ENCODE data around the gene PACS2.

DNA sequence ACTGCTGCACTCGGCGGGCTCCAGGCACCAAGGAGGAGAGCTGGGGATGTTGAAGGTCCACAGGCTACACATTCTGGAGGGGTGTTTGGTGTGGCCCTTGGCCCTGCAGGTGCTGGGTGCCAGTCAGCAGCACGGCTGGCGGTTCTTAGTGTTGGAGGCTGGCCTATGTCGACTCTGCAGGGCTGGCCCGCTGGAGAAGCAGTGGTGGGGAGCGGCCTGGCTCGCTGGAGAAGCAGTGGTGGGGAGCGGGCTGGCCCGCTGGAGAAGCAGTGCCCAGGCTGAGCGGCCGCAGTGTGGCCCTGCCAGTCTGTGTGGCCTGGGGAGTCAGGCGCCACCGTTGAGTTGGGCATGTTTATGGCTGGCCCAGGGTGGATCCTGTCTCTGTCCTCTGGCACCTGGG, 132.4 kb downstream of the PACS2 start:
- TF ChIP-seq, protein P1, sequence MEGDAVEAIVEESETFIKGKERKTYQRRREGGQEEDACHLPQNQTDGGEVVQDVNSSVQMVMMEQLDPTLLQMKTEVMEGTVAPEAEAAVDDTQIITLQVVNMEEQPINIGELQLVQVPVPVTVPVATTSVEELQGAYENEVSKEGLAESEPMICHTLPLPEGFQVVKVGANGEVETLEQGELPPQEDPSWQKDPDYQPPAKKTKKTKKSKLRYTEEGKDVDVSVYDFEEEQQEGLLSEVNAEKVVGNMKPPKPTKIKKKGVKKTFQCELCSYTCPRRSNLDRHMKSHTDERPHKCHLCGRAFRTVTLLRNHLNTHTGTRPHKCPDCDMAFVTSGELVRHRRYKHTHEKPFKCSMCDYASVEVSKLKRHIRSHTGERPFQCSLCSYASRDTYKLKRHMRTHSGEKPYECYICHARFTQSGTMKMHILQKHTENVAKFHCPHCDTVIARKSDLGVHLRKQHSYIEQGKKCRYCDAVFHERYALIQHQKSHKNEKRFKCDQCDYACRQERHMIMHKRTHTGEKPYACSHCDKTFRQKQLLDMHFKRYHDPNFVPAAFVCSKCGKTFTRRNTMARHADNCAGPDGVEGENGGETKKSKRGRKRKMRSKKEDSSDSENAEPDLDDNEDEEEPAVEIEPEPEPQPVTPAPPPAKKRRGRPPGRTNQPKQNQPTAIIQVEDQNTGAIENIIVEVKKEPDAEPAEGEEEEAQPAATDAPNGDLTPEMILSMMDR (conservative IDR thresholded peaks at IDR 0.05) = no peak
- no peak for TF ChIP-seq EZH2 (IDR thresholded peaks at IDR 0.05; ENCODE audit: low read depth)

Measured in PC-9 (cell line).